Occipital lobe (tissue), 2 donors: ENCODE results near the gene CNPY2. TPM values are rescaled to one million over a fixed set of nuclear protein-coding genes. Genes with fewer than 3 reads are reported as not detected.
"Not testable (repeated sequence)": the region's sequence is repeated elsewhere in the genome, so short reads cannot be mapped to it uniquely, and the experiment has no call there.

Experiments used
- DNase-seq: peaks from one replicate; lab custom pipeline; 2025; lab: John Stamatoyannopoulos, UW
- total RNA-seq: library from RNA; depleted of rRNA; stranded (reverse); fragments of >200 nt; gene quantifications from one replicate; pipeline ENCODE4 v1.2.3, GENCODE V29; 2014

CNPY2 gene
- 40.4 TPM for total RNA-seq

DNA sequence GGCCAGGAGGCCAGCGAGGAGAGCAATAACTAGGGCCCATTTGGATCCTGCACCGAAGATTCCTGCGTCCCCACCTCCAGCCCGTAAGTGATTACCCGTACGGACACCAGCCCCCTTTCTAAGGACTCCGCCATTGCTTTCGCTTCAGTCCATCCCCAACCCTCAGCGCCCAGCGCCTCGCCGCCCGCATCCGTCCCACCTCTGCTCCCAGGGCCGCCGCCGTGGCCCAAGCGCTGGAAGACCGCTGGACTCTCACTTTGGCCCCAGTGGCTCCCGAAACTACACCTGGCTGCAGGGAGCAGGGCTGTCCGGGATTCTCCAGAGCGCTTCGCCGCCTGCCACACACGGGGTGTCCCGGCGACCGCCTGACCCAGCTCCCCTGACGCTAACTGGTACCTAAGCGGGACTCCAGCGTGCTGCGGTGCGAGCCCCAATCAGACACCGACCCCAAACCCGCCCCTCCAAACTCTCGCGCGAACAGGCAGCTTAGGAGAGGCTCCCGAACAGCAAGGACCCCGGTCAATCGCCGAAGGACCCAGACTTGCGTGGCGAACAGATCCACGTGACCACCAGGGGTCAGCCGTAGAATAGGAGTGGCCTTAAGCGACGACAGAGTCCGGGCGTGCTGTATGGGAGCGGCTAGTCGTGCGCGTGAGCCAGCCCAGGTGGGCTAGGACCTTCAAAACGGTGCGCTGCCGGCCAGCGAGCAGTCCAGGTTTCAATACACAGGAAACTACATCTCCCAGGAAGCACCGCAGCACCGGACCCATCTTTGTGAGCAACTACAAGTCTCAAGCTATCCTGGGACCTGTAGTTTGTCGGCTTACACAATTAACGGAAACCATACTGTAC, at the start of gene CNPY2:
Gene CNPY2 (minus strand): TSS at position 367 of the 852 bp plus-strand sequence. CDS start 771 bp downstream, outside the sequence.
- peak; percentile 95 for DNase-seq

DNA sequence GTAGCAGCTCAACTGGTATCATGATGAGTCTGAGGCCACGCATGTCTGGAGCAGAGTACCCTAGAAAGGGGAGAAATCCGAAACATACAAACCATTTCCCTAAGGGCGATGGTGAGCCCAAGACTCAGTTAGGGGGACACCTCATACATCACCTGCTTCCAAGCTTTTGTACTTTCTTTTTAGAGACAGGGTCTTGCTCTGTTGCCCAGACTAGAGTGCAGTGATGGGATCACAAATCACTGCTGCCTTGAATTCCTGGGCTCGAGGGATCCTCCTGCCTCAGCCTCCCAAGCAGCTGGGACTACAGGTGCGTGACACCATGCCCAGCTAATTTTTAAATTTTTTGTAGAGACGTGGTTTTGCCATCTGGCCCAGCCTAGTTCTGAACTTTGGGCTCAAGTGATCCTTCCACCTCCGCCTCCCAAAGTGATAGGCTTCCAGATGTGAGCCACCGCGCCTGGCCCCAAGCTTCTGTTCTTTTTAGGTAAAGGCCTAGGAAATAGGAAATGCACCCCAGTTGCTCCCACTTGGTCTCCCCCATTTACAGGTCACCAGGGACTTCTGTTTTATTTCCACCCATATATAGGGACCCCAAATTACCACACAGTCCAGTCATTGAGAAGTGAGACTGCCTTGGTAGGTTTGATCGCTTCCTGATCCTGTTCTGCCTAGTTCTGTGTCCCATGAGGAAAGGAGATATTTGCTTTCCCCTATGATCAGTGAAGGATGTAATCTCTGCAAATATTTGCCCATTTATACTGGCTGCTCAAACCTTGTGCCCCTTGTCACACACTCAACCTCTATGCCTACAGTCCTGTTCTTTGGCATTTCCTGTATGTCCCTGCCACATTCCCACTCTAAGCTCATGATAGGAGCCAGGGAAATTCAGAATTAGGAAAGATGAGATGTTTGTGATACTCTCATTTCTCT, 46.6 kb upstream of the CNPY2 start, which contains the start of gene APOF:
Gene APOF (minus strand): TSS at position 728 of the 930 bp plus-strand sequence. CDS start 112 bp downstream, at position 616.
- no peak for DNase-seq

DNA sequence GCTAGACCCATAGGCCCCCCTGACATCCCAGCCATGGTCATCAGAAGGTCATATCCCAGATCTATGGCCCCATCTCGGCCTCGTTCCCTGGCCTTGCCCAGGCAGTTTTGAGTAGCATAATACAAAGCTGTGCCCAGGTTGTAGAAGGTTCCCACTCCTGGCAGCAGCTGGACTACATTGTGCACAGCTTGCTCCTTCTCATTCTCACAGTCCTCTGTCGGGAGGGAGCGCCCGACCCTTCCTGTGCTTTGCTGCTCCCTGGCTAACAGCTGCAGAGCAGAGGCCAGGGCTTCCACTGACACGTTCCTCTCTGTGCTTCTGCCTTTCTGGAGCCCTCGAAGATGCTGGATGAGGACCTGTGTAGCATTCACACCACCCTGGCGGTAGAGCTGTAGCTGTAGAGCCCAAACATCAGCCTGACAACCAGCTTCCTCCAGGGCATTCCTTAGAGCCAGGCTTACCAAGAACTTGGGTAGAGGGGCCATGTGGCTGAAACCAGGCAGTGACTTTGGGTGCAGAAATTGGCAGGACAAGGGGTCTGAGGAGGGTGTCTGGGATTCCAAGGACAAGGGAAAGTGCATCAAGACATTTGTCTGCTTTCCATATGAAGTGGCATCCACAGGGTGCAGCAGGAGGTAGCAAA, 45.8 kb upstream of the CNPY2 start:
- no peak for DNase-seq

DNA sequence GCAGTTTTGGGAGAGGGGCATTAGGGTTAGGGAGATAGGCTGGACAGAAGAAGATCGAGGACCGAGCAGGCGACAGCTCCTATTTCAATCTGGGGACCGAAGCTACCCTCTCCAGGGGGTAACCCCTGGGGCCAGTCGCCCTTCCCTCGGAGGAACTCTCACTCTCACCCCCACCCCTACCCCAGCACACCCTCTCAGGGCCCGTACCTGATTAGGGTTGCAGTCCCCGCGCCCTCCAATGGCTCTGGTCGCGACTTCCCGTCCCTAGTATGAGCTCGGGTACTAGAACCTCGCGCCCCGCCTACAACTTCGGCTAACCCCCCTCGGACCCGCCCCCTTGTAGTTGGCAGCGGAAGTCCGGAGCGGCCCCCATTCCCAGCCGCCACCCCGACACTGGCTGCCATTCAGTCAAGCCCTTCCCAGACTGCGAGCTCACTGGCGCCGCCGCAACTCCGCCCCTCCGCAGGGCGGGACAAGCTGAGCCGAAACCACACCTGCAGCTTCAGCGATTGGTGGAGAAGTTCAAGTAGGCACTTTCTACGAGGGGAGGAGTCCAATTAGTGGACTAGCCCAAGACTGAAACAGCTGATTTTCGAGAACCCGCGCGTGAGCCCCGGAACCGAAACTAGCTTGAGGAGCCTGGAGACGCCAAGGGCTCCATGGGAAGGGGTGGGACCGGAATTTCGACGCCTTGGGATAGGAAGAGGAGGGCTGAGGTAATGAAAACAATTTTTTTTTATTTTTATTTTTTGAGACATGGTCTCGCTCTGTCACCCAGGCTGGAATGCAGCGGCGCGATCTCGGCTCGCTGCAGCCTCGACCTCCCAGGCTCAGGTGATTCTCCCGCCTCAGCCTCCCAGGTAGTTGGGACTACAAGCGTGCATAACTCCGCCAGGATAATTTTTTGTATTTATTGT, 44.3 kb upstream of the CNPY2 start, which contains the start of gene STAT2:
Gene STAT2 (minus strand): TSS at position 257 of the 917 bp plus-strand sequence. CDS start 3,536 bp downstream, outside the sequence.
- peak; percentile 100 for DNase-seq

DNA sequence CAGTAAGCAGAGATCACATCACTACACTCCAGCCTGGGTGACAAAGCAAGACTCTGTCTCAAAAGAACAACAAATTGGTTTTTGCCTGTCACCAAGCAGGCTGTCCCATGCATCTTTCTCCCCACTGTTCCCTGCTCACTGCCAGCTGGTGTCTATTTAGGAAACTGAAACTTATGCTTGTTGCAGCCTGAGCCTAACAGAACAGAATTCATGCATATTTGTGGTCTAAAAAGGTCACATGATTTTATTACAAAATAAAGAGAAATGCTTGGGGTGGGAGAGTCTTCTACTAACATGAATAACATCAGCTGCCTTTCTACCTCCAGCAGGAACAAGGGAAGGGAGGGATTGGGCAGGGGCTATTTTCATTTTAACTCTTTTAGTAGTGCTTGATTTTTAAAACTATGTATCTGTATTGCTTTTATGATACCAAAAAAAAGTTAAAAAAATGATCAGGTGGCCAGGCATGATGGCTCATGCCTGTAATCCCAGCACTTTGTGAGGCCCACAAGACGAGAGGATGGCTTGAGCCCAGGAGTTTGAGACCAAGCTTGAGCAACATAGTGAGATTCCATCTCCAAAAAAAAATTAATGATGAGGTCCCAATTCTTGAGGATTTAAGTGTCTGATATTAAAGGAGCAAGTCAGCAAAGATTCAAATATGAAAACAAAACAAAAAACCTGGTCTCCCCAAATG, 43.2 kb upstream of the CNPY2 start:
- DNase-seq: peak; percentile 44

DNA sequence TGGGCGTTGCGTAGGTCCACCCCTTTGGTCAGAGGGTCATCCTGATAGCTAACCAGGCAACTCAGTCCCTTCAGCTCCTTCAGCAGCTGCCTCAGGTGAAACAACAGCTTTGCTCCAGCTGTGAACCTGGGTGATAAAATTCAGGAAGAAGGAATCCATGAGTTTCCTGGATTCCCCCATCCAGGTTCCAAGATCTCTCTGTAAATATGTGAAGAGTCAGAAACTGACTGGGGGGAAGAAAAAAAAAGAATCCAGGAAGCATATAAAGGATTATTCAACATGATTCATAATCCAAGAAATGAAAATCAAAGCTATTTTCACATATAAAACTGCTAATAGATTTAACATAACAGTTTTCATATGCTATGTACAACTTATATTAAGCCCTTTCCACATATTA, 35.5 kb upstream of the CNPY2 start:
- DNase-seq: no peak

DNA sequence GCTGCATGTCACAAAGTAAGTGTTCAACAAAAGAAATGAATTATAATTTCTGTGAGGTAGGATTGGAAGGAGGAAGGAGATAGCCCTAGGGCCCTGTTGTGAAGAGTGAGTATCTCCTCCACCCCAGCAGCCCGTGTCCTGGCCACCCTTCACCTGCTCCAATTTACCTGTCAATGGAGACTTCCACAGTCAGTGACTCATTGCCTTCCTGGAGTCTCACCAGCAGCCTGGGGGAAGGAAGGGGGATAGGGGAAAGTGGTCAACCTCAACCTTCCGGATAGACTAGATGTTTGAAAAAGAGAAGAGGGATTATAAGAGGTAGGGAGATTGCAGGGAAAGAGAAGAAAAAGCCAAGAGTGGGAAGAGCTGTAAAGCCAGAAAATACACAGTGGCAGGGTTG, 34.9 kb upstream of the CNPY2 start:
- DNase-seq: no peak

DNA sequence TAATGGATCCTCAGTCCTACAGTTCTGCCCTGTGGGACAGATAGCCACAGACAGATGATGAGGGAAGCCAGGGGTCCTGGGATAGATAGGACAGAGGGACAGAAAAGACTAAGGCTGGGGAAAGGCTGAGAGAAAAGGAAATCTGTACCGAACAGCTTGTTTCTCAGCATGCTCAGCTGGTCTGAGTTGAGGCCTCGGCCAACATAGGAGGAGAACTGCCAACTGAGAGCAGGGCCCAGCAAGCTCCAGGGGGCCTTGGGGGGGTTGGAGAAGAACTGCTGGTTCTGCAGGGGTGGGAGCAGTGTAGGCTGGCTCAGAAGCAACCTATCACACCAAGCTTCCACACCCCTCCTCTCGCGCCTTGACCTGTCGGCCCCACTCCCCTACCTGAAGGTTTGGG, 33.0 kb upstream of the CNPY2 start:
- DNase-seq: no peak

DNA sequence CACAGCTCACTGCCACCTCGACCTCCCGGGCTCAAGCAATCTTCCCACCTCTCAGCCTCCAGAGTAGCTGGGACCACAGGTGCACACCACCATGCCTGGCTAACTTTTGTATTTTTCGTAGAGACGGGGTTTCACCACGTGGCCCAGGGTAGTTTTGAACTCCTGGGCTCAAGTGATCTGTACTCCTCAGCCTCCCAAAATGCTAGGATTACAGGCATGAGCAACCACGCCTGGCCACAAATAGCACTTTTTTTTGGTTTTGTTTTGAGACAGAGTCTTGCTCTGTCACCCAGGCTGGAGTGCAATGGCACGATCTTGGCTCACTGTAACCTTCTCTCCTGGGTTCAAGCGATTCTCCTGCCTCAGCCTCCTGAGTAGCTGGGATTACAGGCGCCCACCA, 31.5 kb upstream of the CNPY2 start:
- DNase-seq: not testable (repeated sequence)

DNA sequence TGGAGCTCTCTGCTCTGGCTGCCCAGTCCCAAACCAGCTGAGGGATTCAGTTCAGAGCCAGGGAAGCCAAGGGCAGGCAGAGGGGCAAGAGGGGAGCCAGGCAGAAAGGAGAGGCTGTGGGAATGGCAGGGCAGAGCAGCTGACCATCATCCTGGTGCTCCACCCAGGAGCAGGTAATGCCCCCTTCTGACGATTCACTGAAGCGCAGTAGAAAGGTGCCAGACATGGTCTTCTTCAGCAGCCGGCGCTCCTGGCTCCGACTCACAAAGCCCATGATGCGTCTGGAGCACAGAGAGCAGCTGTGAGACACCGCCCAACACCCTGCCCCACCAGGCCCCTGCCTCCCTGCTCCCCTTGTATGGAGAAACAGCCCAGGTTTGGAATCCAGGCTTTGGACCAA, 30.9 kb upstream of the CNPY2 start:
- no peak for DNase-seq

DNA sequence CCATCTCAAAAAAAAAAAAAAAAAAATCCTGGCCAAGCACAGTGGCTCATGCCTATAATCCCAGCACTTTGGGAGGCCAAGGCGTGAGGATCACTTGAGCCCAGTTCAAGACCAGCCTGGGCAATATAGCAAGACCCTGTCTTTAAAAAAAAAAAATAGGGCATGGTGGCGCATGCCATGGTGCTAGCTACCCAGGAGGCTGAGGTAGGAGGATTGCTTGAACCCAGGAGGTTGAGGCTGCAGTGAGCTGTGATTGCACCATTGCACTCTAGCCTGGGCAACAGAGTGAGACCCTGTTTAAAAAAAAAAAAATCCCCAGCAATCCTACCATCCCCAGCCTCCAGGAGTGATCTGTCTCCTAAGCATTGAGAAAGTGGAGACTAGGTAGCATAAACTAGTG, 26.5 kb upstream of the CNPY2 start:
- DNase-seq: not testable (repeated sequence)

DNA sequence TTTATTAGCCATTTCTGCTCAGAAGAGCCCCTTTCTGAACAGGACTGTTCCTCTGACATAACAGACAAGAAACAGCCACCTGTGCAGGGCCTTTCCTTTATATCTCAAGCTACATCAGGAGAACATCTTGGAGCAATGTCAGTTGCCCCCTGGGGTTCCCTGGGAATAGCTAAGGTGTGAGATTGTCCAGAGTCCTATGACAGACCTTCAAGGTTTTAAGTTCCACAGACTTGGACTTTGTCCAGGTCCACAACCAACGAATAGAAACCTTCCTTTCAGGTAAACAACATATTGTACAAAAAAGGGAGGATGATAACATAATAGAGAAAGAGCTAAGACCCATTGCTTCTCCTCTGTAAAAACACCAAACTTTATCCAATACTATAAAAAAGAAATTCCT, 25.8 kb upstream of the CNPY2 start:
- DNase-seq: no peak

DNA sequence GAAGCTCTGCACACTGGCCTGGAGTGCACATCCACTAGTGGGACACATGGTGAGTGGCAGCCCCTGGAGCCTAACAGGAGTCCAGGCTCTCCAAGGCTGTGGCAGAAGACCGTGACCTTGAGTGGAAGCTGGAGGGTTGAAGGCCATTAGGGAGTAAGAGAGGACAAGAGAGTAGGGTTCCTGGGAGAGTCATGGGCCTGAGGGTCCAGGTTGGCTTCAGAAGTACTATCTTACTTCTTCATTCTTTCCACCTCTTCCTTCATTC, 23.3 kb upstream of the CNPY2 start:
- no peak for DNase-seq

DNA sequence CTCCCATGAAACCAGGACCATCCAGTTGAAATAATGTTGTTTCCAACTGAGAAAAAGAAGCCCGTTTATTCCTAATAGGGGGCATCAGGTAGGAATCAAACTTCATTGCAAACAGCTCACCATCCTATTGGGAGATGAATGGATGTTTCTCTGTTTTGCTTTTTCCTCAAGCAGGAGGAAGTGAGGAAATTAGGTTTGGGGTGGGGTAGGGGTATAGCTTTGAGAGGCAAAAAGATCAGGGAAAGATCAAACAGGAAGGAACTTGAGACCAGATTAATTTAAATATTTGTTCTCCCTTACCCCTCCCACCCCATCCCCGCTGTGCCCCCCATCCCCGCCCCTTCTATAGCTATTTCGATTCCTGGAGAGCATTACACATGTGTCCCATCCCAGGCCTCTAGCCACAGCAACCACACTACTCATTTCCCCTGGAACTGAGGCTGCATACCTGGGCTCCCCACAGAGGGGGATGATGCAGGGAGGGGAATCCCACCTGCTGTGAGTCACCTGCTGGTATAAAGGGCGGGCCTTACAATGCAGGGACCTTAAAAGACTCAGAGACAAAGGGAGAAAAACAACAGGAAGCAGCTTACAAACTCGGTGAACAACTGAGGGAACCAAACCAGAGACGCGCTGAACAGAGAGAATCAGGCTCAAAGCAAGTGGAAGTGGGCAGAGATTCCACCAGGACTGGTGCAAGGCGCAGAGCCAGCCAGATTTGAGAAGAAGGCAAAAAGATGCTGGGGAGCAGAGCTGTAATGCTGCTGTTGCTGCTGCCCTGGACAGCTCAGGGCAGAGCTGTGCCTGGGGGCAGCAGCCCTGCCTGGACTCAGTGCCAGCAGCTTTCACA, 22.7 kb upstream of the CNPY2 start, which contains the start of gene IL23A:
Gene IL23A (plus strand): TSS at position 577 of the 850 bp plus-strand sequence. CDS start 161 bp downstream, at position 738.
- no peak for DNase-seq

DNA sequence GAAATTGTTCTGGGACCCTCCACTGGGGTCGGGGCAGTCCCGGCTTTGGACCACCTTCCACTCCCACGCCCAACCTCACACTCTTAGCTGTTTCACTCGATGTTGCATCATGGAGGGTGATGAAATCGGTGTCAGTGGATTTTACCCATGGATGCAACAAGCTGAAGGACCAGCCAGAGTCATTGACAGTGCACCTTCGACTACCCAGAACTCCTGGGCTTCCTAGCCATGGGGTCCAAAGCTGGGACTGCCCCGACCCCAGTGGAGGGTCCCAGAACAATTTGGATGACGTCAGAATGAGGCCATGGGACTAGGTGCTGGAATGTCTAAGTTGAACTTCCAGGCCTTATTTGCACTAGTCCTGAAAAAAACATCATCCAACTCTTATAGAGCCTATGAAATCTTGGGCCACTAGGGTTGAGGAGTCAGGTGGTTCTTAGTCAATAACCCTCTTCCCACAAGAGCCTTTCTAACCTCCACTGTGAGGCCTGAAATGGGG, 22.0 kb upstream of the CNPY2 start:
- DNase-seq: no peak

DNA sequence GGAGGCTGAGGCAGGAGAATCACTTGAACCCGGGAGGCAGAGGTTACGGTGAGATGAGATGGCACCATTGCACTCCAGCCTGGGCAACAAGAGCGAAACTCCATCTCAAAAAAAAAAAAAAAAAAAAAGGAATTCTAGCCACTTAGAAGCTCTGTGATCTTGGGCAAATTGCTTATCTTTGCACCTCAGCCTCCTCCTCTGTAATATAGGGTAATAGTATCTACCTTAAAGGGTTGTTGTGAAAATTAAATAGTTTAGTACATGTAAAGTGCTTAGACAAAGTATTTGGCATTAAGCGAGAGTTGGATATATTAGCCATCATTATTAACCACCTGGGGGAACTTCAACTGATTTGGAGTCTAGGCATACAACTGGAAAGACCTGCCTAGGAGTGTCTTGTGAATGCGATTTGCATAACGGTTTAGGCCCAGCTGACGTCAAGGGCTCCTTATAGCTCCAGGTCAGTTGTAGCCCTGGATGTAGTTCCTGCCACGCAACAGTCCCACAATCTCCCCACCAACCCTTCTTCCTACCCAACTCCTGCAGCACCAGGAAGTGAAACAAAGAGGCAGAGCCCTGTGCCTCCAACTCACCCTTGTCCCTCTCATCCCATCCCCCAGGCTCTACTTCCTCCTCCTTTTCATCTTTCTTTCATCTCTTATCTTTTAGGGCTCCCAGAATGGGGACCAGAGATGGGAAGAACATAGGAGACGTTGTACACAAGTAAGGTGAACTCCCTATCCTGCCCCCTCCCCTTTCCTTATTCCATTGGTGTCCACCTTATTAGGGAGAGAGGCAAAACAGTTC, 20.8 kb upstream of the CNPY2 start:
- DNase-seq: no peak

DNA sequence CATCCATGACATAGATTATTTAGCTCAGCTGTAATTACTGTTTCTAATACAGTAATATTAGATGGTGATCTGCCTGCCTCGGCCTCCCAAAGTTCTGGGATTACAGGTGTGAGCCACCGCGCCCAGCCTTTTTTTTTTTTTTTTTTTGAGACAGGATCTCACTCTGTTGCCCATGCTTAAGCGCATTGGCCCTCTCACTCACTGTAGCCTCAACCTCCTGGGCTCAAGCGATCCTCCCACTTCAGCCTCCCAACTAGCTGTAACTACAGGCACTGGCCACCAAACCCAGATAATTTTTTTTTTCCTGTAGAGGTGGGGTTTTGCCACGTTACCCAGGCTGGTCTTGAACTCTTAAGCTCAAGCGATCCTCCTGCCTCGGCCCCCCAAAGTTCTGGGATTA, 19.7 kb upstream of the CNPY2 start:
- DNase-seq: not testable (repeated sequence)

DNA sequence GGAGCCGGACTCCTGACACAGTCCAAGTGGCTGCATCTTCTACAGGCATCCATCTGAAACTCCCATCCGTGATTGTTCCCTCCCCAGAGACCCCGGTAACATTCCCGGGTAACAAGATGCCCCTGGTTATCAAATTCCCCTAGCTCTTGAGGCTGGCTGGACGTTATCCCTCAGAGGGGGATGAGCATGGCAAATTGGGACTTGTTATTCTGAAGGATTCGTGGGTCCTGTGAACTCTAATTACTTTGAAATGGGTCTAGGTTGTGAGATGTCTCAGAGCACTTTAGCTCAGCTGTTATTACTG, 18.7 kb upstream of the CNPY2 start:
- no peak for DNase-seq
